Ovary (tissue), 9 donors: ENCODE measurements around the gene MAP3K12. TPM values are rescaled to one million over a fixed set of nuclear protein-coding genes. Genes with fewer than 3 reads are reported as not detected.

Source experiments
- DNase-seq, 5 donors: peaks; one replicate each; pipeline ENCODE4 v3.0.0-alpha.2; 2019 to 2020
- H3K27ac ChIP-seq, 2 donors: fragments of 200-600 bp; one replicate each; pipeline versions ENCODE4 v1.5.1 to v1.8.0; 2019 to 2022
- H3K27me3 ChIP-seq: fragments of 200-600 bp; one replicate; pipeline ENCODE4 v1.8.0; 2022
- H3K36me3 ChIP-seq: fragments of 200-600 bp; sonication (generic); one replicate; pipeline ENCODE4 v1.5.1; 2019
- H3K4me1 ChIP-seq: one replicate; pipeline ENCODE4 v1.8.1; 2013; ENCODE audit warnings: mild to moderate bottlenecking, moderate library complexity; ENCODE audit not compliant: insufficient read depth
- H3K4me3 ChIP-seq: fragments of 200-600 bp; sonication (generic); one replicate; pipeline ENCODE4 v1.5.1; 2017
- H3K9me3 ChIP-seq, 2 donors: fragments of 200-600 bp in 1 of 2; sonication (generic) in 1 of 2; one replicate each; pipeline versions ENCODE4 v1.5.1 to v1.8.1; 2013 to 2019; ENCODE audit warnings: mild to moderate bottlenecking in 1 of 2, moderate library complexity in 1 of 2
- CTCF ChIP-seq, 3 donors: fragments of 450-650 bp in 2 of 3; fragments of 200-600 bp in 1 of 3; IDR thresholded peaks; one replicate each; pipeline versions ENCODE4 v1.5.1 to v1.8.0; 2016 to 2022; ENCODE audit warnings: antibody characterized with exemption in 3 of 3, mild to moderate bottlenecking in 1 of 3
- EP300 ChIP-seq: sonication (generic); formaldehyde crosslinking; IDR thresholded peaks from one replicate; pipeline ENCODE4 v1.6.1; 2017; ENCODE audit warnings: antibody characterized with exemption
- POLR2A ChIP-seq: fragments of 450-650 bp; IDR thresholded peaks from one replicate; pipeline ENCODE4 v1.6.1; 2017; ENCODE audit warnings: antibody characterized with exemption, mild to moderate bottlenecking, moderate library complexity
- WGBS, 3 donors: extraction: QIAGEN DNeasy Blood & Tissue Kit in 1 of 3; methylation state at CpG; one replicate each; pipeline versions ENCODE4 v1.1.5 to v1.1.7; 2013 to 2017; 5-methylcytosine and 5-hydroxymethylcytosine counted together
- intact Hi-C, 4 donors: fragments of 100-400 bp; cut with DNase I; formaldehyde crosslinking; loops; one replicate each; pipeline versions ENCODE4 v1.11.0 to v1.15.1; 2022 to 2023
- polyA plus RNA-seq, 2 donors: library from polyadenylated mRNA; stranded (reverse); fragments of 200-250 nt in 1 of 2; fragments of 350-450 nt in 1 of 2; fragmentation: Illumina TruSeq in 1 of 2; extraction: RNeasy Lipid Tissue Mini Kit (QIAGEN cat#74804) in 1 of 2; gene quantifications; one replicate each; pipeline ENCODE4 v1.2.3, GENCODE V29; 2013 to 2014
- total RNA-seq, 7 donors: library from RNA; depleted of rRNA in 2 of 7; stranded (reverse); fragments of >200 nt in 2 of 7; fragmentation: NEBNext Ultra II Directional in 3 of 7; extraction: Animal tissue kit (Norgen Biotek cat#: 25700) in 3 of 7; gene quantifications; one replicate each; pipeline versions ENCODE4 v1.1.0 to v1.2.4, GENCODE V29; 2016 to 2023
- donor health status: DM: no; HTN: no; CAD: no; lungs with moderate emphysema.
- donor health status: DM: no; HTN: no; CAD: no.
- donor health status: Bipolar disorder and iron deficiency.
- donor health status: DM: yes; HTN: yes; CAD: no.
- donor health status: DM: no; HTN: no; CAD: no.
- donor health status: DM: yes; HTN: yes; CAD: no.

The MAP3K12 gene
- total and polyA plus RNA-seq, 9 donors, result 19.5 to 53.2 (median 30.8) TPM

- H3K4me3 ChIP-seq, result no peak overlapping the region
- H3K27ac ChIP-seq, result no peak overlapping the region
- TF ChIP-seq POLR2A (no peak), CTCF (IDR thresholded peaks at IDR 0.05) (no peak), EP300 (no peak)
- no peaks in the 10 kb centered on the region for H3K36me3 ChIP-seq
- H3K4me1 ChIP-seq, result no peaks in the 10 kb centered on the region
- no peaks in the 10 kb centered on the region for H3K9me3 ChIP-seq
- WGBS, 3 donors, result 60 to 75% (median 63%) methylated on average over 3 of the region's 3 CpGs
- H3K27me3 ChIP-seq, result no peaks in the 10 kb centered on the region
- intact Hi-C loops, result loop anchor here in 1 of 4 donors (5.0 kb wide), 1 partner anchor 46 kb away; the partner anchor contains the start of gene NPFF
- no peak for DNase-seq
Measured at GRCh38 chr12:53461059-53461458, 38.2 kb downstream of the MAP3K12 start.

GRCh38 chr12:53459097-53459496, 40.2 kb downstream of the MAP3K12 start:
- no peak overlapping the region for H3K4me3 ChIP-seq
- H3K9me3 ChIP-seq, result no peaks in the 10 kb centered on the region
- TF ChIP-seq CTCF (IDR thresholded peaks at IDR 0.05), result no peak
- TF ChIP-seq EP300, result no peak
- TF ChIP-seq POLR2A, result no peak
- H3K27me3 ChIP-seq, result no peaks in the 10 kb centered on the region
- intact Hi-C loops, result no loop called here
- peaks cover 2% of the 10 kb centered on the region for H3K4me1 ChIP-seq
- no peaks in the 10 kb centered on the region for H3K36me3 ChIP-seq
- no peak overlapping the region for H3K27ac ChIP-seq
- WGBS, 3 donors, result 61 to 69% (median 68%) methylated on average over 4 of the region's 4 CpGs
- DNase-seq, result no peak

- Histone ChIP-seq H3K36me3 (no peaks in the 10 kb centered on the region), H3K27me3 (no peaks in the 10 kb centered on the region), H3K27ac (no peak overlapping the region), H3K9me3 (no peaks in the 10 kb centered on the region), H3K4me3 (no peak overlapping the region), H3K4me1 (peaks cover 2% of the 10 kb centered on the region)
- WGBS, 3 donors, result 51 to 62% (median 52%) methylated on average over 6 of the region's 6 CpGs
- no peak for DNase-seq
- intact Hi-C loops, result no loop called here
- TF ChIP-seq POLR2A (no peak), EP300 (no peak), CTCF (IDR thresholded peaks at IDR 0.05) (no peak)
Measured at GRCh38 chr12:53456654-53457366, 42.4 kb downstream of the MAP3K12 start.

- Histone ChIP-seq H3K27ac (no peak overlapping the region), H3K4me3 (no peak overlapping the region), H3K4me1 (peaks cover 2% of the 10 kb centered on the region), H3K27me3 (no peaks in the 10 kb centered on the region), H3K9me3 (no peaks in the 10 kb centered on the region), H3K36me3 (no peaks in the 10 kb centered on the region)
- intact Hi-C loops, result loop anchor here in 2 of 4 donors (2.0 to 5.0 kb wide), 2 partner anchors 18 to 33 kb away; no protein-coding TSS in a partner anchor
- 39 to 47% (median 41%) methylated on average over 3 of the region's 3 CpGs for WGBS, 3 donors
- TF ChIP-seq EP300, result no peak
- no peak for TF ChIP-seq CTCF (IDR thresholded peaks at IDR 0.05)
- no peak for TF ChIP-seq POLR2A
- no peak for DNase-seq
Measured at GRCh38 chr12:53454707-53455106, 44.6 kb downstream of the MAP3K12 start.
